Measurements from ENCODE around the gene LDLRAD3. TPM values are rescaled to one million over a fixed set of nuclear protein-coding genes. Genes with fewer than 3 reads are reported as not detected.

The LDLRAD3 gene
- total RNA-seq, 2 experiments from 2014 or later = not detected

GRCh38 chr11:36215693-36216060 lies 271.8 kb downstream of the LDLRAD3 start:
- CTCF ChIA-PET (ENCODE audit: unreplicated experiment) = no interaction called here
- Histone ChIP-seq H2AFZ (ENCODE audit: low read length) (no peak overlapping the region), H3K79me2 (ENCODE audit: insufficient read depth, low read depth, low read length) (no peaks in the 10 kb centered on the region), H4K20me1 (ENCODE audit: insufficient read depth, low read length) (no peaks in the 10 kb centered on the region), H3K4me2 (ENCODE audit: low read length) (no peak overlapping the region), H3K9me2 (ENCODE audit: insufficient read depth, low read length) (no peaks in the 10 kb centered on the region), H3K4me1 (ENCODE audit: insufficient read depth, low read length, poor library complexity, severe bottlenecking) (no peaks in the 10 kb centered on the region), H3K27ac (ENCODE audit: low read depth, low read length, poor library complexity, severe bottlenecking) (no peak overlapping the region), H3K9me3 (ENCODE audit: low read length) (peaks cover 10% of the 10 kb centered on the region; the same call in 1 of the 2 replicates), H3K36me3 (ENCODE audit: insufficient read depth, low read length) (no peaks in the 10 kb centered on the region), H3K4me3 (ENCODE audit: low read depth, low read length, poor library complexity, severe bottlenecking) (no peak overlapping the region)
- no TSS peak for BruUV-seq (replicated peaks)
- POLR2A ChIA-PET = interaction anchor here (0.6 kb wide), 1 partner anchor 494 kb away, joined by 4 read pairs; no protein-coding TSS in a partner anchor
- no peak for DNase-seq (ENCODE audit: low spot score)
- intact Hi-C loops (cut with micrococcal nuclease; ENCODE audit: unreplicated experiment) = loop anchor here (5.0 kb wide), 1 partner anchor 48 kb away; no protein-coding TSS in a partner anchor
- TF ChIP-seq EZH2phosphoT487 (IDR thresholded peaks at IDR 0.05; ENCODE audit: borderline replicate concordance, low read depth, low read length) = no peak

- DNase-seq (ENCODE audit: low spot score) = no peak
- Histone ChIP-seq H3K9me3 (ENCODE audit: low read length) (peaks cover 10% of the 10 kb centered on the region; the same call in 1 of the 2 replicates), H3K79me2 (ENCODE audit: insufficient read depth, low read depth, low read length) (no peaks in the 10 kb centered on the region), H3K36me3 (ENCODE audit: insufficient read depth, low read length) (no peaks in the 10 kb centered on the region), H3K9me2 (ENCODE audit: insufficient read depth, low read length) (no peaks in the 10 kb centered on the region), H2AFZ (ENCODE audit: low read length) (no peak overlapping the region), H3K27ac (ENCODE audit: low read depth, low read length, poor library complexity, severe bottlenecking) (no peak overlapping the region), H3K4me1 (ENCODE audit: insufficient read depth, low read length, poor library complexity, severe bottlenecking) (no peaks in the 10 kb centered on the region), H3K4me2 (ENCODE audit: low read length) (no peak overlapping the region), H3K4me3 (ENCODE audit: low read depth, low read length, poor library complexity, severe bottlenecking) (no peak overlapping the region), H4K20me1 (ENCODE audit: insufficient read depth, low read length) (no peaks in the 10 kb centered on the region)
- ChIA-PET CTCF (ENCODE audit: unreplicated experiment) (no interaction called here), POLR2A (interaction anchor here (0.6 kb wide), 1 partner anchor 493 kb away, joined by 4 read pairs; no protein-coding TSS in a partner anchor)
- TF ChIP-seq EZH2phosphoT487 (IDR thresholded peaks at IDR 0.05; ENCODE audit: borderline replicate concordance, low read depth, low read length) = no peak
- TF ChIP-seq CTCF (conservative IDR thresholded peaks at IDR 0.05; ENCODE audit: low read length) = no peak
- no TSS peak for BruUV-seq (replicated peaks)
- intact Hi-C loops (cut with micrococcal nuclease; ENCODE audit: unreplicated experiment) = loop anchor here (5.0 kb wide), 1 partner anchor 49 kb away; no protein-coding TSS in a partner anchor
These were observed 272.3 kb downstream of the LDLRAD3 start for GRCh38 chr11:36216061-36216615.

GRCh38 chr11:36218283-36218921 lies 274.5 kb downstream of the LDLRAD3 start:
- Histone ChIP-seq H3K9me3 (ENCODE audit: low read length) (peaks cover 10% of the 10 kb centered on the region; the same call in 1 of the 2 replicates), H3K9me2 (ENCODE audit: insufficient read depth, low read length) (no peaks in the 10 kb centered on the region), H3K79me2 (ENCODE audit: insufficient read depth, low read depth, low read length) (no peaks in the 10 kb centered on the region), H3K27ac (ENCODE audit: low read depth, low read length, poor library complexity, severe bottlenecking) (no peak overlapping the region), H3K4me2 (ENCODE audit: low read length) (no peak overlapping the region), H4K20me1 (ENCODE audit: insufficient read depth, low read length) (no peaks in the 10 kb centered on the region), H3K4me3 (ENCODE audit: low read depth, low read length, poor library complexity, severe bottlenecking) (no peak overlapping the region), H3K4me1 (ENCODE audit: insufficient read depth, low read length, poor library complexity, severe bottlenecking) (no peaks in the 10 kb centered on the region), H2AFZ (ENCODE audit: low read length) (no peak overlapping the region), H3K36me3 (ENCODE audit: insufficient read depth, low read length) (no peaks in the 10 kb centered on the region)
- TF ChIP-seq CTCF (conservative IDR thresholded peaks at IDR 0.05; ENCODE audit: low read length) (no peak), EZH2phosphoT487 (IDR thresholded peaks at IDR 0.05; ENCODE audit: borderline replicate concordance, low read depth, low read length) (no peak)
- POLR2A ChIA-PET = no interaction called here
- BruUV-seq (replicated peaks) = no TSS peak
- intact Hi-C loops (cut with micrococcal nuclease; ENCODE audit: unreplicated experiment) = loop anchor here (5.0 kb wide), 1 partner anchor 51 kb away; no protein-coding TSS in a partner anchor
- DNase-seq (ENCODE audit: low spot score) = no peak
- CTCF ChIA-PET (ENCODE audit: unreplicated experiment) = no interaction called here
